ENCODE results near the gene FNDC3A.
"Not testable (repeated sequence)": the region's sequence is repeated elsewhere in the genome, so short reads cannot be mapped to it uniquely, and the experiment has no call there.

Gene FNDC3A

DNA sequence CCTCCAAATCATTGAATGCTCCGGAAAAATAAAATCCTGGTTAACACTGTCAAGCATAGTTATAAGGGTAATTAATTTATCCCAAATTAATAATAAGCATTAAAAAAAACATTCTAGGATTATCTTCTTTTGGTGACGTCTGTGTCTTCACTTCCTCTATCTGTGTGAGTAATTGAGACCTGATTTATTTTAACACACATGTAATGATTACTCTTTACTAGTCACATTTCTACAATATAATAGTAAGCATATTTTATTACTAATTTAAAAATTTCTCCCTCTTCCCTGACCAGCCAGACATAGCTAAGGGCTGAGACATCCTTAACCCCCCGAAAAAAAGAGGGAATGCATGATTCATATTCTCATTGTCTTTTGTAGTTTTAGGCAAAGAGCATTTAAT lies 2.3 kb downstream of the FNDC3A start:
- DNase-seq: peak; percentile 67

DNA sequence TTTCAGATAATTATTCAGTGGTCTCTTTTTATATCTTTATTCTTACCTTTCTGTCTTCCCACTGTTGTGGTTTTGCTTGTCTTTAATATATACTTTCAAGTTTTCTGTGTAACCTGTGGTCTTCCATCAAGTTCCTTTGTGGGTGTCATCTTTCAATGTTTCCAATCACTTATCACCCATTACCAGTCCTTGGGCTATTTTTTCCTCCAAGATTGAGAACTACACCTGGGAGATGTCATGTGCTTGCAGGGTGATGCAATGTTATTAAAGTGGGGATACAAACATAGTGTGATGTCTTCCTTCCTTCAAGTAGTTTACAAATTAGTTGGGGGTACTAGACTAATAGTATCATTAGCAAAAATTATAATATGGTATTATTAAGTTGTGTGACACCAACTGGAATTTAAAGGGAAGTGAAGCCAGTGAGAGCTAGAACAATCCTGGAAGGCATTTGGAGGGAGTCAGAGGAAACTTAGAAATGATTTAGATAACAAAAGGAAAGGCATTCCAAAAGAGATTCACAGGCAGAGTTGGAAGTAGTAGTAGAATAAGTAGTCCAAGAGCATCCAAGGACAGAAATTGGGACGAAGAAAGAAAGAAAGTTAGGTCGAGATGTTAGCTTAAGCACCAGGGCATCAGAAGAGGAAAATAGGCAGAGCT lies 3.4 kb downstream of the FNDC3A start:
- DNase-seq: no peak

DNA sequence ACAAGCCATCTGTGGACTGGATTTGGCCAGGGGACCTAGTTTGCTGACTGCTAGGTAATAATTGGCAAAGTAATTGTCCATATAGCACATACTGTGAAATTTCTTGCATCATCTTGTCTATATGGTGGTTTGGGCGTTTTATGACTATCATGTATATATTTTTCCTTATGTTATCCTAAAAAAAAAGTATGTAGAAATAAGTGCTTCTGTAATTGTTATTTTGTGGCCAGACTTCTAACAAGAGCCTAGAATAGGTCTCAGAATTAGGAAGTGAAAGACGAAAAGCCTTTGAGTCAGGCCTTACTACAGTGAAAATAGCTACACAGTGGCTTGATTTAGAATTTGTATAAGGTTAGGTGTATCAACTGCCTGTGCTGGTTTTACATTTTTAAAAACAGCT lies 4.2 kb downstream of the FNDC3A start:
- no peak for DNase-seq

DNA sequence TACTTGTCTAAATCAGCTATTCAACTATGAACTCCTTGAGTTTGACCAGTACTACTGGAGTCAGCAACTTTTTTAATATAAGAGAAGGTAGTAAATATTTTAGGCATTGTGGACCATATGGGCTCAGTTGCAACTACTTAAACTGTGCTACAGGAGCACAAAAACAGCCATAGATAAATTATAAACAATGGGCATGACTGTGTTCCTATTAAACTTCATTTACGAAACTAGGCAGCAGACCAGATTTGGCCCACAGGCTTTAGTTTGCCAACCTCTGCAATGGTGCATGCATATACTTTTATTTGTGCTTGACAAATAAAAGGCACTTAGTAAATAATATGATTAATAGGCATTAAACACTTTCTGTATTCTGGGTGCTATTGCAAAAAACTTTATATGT lies 7.6 kb downstream of the FNDC3A start:
- no peak for DNase-seq

DNA sequence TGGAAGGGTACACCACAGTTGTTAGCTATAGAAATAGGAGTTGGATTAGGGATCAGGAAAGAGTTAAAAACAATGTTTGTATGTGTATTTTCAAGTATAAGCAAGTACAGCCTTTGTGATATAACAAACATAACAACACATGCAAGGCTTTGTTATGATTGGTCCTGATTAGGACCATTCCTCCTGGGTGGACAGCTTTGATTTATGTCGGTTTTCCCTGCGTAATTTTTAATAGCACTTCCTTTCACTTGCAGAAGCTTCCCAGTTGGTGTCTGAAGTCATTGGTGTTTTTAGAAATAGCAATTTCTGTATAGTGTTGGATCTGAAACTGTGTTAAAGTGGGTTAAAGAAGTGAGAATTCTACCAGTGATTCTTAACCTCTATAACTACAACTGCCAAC lies 10.0 kb downstream of the FNDC3A start:
- DNase-seq: no peak

DNA sequence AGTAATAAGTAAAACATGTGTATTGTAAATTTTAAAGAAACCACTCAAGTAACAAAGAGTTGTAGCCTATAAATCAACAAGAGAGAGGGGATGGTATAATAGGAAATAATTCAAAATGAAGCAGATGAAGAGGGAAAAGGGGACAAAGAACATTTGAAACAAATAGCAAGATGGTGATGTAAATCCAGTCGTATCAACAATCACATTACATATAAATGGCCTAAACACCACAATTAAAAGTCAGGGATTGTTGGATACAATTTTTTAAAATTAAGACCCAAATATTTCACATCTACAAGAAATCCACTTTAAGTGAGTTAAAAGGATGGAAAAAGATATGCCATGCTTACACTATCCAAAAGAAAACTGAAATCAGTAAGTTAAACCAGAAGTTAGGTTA lies 15.2 kb downstream of the FNDC3A start:
- no peak for DNase-seq

DNA sequence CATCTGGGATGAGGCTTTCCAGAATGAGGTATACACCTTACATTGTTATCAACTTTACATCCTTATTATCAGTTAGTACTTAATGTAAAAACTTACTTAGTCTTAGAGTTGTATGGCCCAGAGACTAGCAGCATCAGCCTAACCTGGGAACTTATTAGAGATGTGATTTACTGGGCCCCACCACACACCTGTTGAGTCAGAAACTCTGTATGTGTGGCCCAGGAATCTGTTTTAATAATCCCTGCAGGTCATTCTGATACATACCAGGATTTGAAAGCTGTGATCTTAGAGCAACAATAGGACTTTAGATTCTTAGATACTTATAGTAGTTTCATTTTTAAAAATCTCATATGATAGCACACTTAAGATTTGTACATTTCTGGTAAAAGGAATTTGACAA lies 17.4 kb downstream of the FNDC3A start:
- no peak for DNase-seq

DNA sequence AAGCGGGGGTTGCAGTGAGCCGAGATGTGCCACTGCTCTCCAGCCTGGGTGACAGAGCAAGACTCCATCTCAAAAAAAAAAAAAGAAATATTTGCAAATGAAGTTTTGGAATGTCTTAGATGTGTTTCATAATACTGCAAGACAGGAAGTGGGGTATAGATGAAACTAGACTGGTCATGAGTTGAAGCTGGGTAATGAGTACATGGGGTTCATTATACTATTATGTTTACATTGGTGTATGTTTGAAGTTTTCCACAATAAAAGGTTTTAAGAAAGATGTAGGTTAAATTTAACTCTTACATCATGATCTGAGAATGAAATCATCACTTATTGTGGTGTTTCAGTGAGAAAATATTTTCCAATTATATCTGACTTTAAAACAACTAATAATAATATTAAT lies 19.0 kb downstream of the FNDC3A start:
- DNase-seq: peak; percentile 60

DNA sequence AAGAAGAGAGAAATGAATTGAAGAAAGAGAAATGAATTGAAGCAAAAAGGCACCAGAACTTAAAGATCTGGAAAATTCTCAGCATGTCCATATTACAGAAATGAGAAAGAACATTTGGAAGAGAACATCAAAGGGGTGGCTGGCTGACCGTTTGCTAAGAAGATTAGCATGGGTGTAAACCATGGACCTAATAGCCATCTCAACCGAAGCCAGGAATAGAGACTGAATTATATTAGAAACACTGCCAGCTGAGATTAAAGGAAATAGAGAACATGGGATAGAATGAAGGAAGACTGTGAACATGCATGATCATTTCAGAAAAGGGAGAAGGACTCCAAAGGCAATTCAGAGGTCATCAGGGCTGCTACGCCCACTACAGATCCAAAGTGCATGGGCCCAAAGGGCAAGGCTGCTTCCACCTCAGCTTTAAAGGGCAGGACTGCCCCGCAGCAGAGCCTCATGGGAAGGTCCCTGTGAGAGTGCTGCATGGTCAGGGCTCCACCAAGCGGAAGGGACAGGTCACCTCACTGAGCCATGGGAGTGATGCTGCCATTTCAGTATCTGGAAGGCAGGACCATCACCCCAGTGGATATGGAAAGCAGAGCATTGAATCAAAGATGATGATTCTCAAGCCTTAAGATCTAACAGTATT lies 23.1 kb downstream of the FNDC3A start:
- DNase-seq: no peak

DNA sequence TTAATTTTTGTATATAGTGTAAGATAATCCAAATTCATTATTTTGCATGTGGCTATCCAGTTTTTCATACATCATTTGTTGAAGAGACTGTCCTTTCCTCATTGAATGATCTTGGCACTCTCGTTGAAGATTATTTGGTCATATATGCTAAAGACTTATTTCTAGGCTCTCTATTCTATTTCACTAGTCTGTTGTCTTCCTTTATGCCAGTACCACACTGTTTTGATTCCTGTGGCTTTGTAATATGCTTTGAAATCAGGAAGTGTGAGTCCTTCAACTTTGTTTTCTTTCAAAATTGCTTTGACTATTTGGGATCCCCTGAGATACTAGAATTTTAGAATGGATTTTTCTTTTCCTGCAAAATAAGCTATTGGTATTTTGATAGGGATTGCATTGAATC lies 24.5 kb downstream of the FNDC3A start:
- no peak for DNase-seq

DNA sequence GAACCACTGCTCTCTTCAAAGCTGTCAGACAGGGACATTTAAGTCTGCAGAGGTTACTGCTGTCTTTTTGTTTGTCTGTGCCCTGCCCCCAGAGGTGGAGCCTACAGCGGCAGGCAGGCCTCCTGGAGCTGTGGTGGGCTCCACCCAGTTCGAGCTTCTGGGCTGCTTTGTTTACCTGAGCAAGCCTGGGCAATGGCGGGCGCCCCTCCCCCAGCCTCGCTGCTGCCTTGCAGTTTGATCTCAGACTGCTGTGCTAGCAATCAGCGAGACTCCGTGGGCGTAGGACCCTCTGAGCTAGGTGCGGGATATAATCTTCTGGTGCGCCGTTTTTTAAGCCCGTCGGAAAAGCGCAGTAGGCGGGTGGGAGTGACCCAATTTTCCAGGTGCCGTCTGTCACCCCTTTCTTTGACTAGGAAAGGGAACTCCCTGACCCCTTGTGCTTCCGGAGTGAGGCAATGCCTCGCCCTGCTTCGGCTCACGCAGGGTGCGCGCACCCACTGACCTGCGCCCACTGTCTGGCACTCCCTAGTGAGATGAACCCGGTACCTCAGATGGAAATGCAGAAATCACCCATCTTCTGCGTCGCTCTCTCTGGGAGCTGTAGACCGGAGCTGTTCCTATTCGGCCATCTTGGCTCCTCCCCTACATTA lies 43.4 kb downstream of the FNDC3A start:
- not testable (repeated sequence) for DNase-seq

DNA sequence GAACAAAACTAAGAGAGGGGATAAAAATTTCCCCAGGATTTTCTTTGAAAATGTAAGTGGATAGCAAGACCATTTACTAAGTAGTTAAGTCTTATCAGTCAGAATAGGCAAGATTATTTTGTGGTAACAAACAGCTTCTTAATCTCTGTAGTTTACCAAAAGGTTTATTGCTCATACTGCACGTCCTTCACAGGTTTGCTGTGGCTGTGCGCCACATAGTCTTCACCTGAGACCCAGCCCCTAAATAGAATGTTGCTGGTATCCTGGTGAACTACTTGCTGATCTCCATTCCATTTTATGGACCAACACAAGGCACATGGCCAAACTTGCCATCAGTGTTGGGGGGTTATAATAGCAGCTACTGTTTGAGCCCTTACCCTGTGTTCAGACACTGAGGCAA lies 44.6 kb downstream of the FNDC3A start:
- DNase-seq: no peak

DNA sequence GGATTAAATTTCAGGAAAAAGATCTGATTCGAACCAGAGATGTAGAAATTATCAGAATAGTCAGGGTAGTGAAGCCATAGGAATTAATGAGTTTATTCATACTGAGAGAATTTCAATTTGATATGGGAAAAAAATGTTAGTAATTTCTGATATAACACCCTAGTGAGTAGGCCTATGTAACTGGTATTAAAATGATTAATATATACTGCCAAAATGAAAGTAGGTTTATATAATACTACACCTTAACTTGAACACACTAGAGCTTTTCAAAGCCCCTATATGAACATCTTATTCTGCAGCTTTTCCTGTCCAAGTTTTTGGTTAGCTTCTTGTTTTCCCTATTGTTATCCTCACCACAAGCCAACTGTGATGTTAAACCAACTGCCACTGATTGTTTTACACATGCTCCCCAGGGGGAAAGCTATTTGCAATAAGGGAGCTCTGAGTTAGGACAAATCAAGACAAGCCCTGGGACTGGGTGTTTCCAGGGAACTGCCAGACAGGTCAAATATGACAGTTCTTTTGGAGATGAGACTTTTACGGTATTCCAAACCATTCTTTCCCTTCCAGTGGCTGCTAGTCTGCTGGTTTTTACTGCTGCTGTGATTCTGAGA lies 45.3 kb downstream of the FNDC3A start:
- peak; percentile 15 for DNase-seq

DNA sequence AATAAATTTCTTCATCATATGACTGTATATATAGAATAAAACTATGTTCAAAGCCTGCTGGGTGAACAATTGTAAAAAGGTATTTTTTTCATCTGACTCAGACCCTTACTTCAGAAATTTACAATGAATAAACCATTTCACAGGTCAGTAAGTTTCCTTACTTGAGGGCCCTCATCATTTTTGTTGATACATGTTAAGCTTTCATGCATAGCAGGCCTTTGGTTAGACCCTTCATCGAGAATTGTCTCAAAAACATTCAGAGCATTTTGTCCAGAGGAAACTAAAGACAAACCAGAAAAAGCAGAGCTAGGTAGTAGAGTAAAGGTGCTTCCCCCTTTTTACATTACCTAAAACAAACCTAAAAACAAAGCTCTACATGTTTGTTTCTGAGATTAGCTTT lies 46.2 kb downstream of the FNDC3A start:
- no peak for DNase-seq

DNA sequence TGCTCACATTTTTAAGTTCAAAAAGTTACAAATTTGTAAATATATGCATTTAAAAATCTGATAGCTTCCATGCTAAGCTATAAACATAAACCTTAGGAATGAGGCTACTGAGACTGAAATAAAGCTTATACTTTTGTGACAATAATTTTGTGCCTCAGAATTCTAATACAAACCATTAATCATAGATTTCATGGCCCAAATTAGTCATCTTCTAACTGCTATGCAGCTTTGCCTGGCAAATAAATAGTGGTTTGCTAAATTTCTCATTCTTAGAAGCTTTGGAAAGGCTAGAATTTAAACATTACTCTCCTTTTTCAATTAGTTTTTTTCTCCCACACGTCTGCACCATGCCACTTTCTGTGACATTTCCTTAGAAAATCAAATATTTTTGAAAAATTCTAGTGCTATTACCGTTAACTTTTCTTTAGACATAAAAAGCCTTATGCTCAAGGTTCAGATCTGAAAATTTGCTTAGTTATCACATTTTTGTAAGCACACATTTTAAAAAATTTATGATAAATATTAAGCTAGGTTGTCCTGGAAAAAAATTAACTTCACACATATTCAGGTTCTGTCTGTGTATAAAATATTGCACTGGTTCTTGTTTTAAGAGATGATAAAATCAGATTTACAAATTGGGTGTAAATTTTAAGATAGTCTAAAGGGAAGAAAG lies 46.9 kb downstream of the FNDC3A start:
- DNase-seq: peak; percentile 62

DNA sequence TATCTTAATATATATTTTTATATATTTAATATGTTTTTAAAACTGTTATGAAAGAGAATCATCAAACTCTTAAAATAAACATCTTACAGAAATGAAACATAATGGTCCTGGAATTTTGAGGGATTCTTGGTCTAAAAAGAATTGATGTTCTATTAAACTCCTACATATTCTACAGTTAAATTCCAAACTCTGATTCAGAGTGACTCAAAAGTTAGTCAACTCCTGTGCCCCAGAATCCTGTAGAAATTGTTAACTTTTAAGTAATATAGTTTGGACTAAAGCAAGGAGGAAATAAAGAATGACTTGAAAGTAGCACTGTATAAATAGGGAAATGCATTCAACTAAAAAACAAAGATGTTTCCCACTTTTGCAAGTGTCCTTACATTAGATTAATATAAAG lies 47.7 kb downstream of the FNDC3A start:
- DNase-seq: peak; percentile 87

DNA sequence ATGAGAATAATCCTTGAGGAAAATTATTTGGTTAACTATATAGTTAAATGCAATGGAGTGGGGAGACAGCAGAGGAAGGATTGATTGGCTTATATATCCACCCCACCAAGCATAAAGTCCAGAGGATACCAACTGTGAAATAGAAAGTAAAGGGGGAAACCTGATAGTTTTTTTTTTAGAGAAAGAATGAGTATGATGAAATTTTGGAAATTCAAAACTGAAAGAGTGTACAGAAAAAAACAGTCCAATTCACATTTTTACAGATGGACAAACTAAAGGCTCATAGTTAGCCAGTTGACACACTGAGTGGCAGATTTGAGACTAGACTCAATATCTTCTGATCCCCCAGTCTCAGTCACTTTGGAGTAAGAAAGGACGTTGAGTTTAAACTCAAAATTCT lies 51.1 kb downstream of the FNDC3A start:
- DNase-seq: no peak

DNA sequence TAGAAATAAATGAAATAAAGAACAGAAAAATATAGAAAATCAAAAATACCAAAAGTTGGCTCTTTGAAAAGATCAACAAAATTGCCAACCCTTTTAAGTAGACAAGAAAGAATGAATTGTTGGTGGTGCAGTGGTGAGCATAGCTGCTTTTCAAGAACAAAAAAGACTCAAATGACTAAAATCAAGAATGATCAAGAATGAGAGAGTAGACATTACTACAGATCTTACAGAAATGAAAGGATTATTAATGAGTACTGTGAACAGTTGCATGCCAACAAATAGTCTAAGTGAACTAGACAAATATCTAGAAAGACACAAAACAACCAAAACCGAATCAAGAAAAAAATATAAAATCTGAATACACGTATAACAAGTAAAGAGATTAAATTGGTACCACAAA lies 53.9 kb downstream of the FNDC3A start:
- no peak for DNase-seq

DNA sequence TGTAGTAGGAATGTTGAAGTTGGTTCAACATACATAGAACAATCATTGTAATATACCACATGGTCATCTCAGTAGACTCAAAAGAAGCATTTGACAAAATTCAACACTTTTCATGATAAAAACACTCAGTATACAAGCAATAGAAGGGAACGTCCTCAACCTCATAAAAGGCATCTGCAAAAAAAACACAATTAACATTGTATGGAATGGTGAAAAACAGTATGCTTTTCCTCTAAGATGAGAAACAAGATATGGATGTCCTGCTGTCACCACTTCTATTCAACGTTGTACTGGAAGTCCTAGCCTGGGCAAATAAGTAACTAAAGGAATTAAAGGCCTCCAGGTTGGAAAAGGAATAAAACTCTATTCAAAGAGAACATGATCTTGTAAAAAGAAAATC lies 54.5 kb downstream of the FNDC3A start:
- no peak for DNase-seq

DNA sequence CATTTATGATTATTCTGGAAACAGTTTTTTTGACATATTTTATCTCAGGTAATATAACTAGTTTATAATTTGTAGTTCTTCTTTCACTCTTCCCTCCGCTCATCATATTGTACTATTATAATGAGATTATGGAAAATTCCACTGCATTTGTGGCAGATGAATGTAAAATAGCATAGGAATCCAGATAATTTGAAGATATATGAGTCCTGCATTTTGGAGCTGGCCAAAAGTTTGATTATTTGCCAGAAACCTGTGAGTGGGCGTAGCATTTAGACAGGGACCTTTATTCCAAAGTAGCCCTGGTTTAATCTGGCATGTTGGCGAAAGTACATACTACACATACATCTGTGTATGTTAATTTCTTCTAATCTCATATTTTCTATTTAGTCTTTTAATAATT lies 65.2 kb downstream of the FNDC3A start:
- DNase-seq: no peak

DNA sequence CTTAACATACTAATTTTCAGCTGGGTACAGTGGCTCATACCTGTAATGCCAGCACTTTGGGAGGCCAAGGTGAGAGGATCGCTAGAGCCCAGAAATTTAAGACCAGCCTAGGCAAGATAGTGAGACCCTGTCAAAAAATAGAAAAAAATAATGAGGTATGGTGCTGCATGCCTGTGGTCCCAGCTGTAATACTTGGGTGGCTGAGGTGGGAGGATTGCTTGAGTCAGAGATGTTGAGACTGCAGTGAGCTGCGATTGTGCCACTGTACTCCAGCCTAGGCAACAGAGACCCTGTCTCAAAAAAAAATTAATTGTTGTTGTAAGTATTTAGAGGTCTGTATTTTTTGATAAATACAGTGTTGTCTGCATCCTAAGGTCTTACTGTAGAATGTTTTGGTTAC lies 66.8 kb downstream of the FNDC3A start:
- DNase-seq: peak; percentile 44

DNA sequence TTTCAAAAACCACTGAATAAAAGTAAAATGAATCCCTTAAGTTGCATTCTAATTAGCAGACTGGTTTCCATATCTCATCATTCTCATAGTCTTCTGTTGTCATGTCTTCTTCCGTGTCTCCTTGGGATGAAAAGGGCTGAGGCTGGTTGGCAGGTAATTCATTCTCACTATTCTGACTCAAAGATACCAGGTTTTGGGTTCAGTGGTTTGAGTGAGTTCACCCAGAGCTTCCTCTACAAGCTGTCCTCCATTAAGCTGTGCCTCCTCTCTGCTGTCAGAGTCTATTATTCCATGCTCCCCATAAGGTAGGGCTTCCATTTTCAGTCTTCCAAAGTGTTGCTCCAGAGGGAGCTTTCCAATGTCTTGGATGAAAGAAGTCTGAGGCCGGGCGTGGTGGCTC lies 68.3 kb downstream of the FNDC3A start:
- DNase-seq: no peak

DNA sequence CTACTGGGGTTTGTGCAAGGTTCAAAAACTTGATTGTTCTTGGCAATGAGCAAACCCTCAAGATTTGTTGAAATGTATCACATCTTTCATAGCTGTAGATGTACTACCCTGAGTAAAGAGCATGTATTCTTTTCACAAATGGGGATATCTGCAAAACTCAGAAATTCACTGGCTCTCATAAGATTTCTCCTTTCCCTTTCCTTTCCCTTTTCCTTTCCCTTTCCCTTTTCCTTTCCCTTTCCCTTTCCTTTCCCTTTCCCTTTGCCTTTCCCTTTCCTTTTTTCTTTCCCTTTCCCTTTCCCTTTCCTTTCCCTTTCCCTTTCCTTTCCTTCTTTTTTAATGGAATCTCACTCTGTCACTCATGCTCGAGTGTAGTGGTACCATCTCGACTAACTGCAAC lies 69.1 kb downstream of the FNDC3A start:
- DNase-seq: no peak

DNA sequence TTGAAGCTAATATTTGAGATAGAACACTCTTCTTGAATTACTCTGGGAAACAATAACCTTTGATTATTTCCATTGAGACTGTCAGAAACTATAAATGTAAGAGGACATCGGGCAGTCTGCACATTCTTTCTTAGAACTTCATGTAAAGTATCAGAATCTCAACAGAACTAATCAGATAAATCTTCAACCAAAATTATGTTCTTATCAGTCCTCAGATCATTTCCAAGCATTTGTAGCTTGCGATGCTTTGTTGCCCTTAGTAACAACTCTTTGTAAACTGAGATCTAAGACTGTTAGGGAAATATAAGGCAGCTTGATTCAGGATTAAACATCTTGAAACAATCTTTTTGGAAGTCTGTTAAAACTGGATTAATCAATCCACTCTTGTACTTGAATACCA lies 70.3 kb downstream of the FNDC3A start:
- DNase-seq: peak; percentile 35

All from fibroblast of skin of right biceps (primary cell).